Erythroblast (primary cell): ENCODE data around the gene GPC2.
"Not testable (repeated sequence)": the region's sequence is repeated elsewhere in the genome, so short reads cannot be mapped to it uniquely, and the experiment has no call there.

Experiments
- DNase-seq, 2 experiments: peaks; one replicate each; lab custom pipeline; 2025; lab: John Stamatoyannopoulos, UW
- GATA1 ChIP-seq: IDR thresholded peaks from 2 replicates; pipeline ENCODE4 v1.6.1; 2011; ENCODE audit warnings: low read depth, mild to moderate bottlenecking, control low read depth, low read length, moderate library complexity
- POLR2A ChIP-seq: IDR thresholded peaks from 2 replicates; pipeline ENCODE4 v1.6.1; 2011; ENCODE audit warnings: mild to moderate bottlenecking, low read length

GPC2 gene

GRCh38 chr7:100177045-100178001 is at the start of gene GPC2, which contains the start of gene STAG3:
Gene GPC2 (minus strand): TSS chr7:100177381. CDS start chr7:100177199, 182 bp downstream.
Gene STAG3 (plus strand): TSS chr7:100177918. CDS start chr7:100180557, 2,639 bp downstream.
- no peak for TF ChIP-seq POLR2A
- no peak for TF ChIP-seq GATA1
- peak; percentile 95 to 96 for DNase-seq

GRCh38 chr7:100224891-100225290 is 47.7 kb upstream of the GPC2 start:
- DNase-seq, result not testable (repeated sequence)

- DNase-seq, result not testable (repeated sequence)
These were observed 46.3 kb upstream of the GPC2 start for GRCh38 chr7:100223376-100223927.

GRCh38 chr7:100222445-100223132 is 45.4 kb upstream of the GPC2 start:
- TF ChIP-seq GATA1 (no peak), POLR2A (no peak)

GRCh38 chr7:100221767-100222444 is 44.7 kb upstream of the GPC2 start:
- no peak for DNase-seq
- TF ChIP-seq POLR2A, result no peak
- TF ChIP-seq GATA1, result no peak

More at GRCh38 chr7:100222445-100223132, 45.4 kb upstream of the GPC2 start:
- DNase-seq, result no peak

GRCh38 chr7:100221231-100221718 is 44.1 kb upstream of the GPC2 start:
- TF ChIP-seq POLR2A, result no peak
- TF ChIP-seq GATA1, result no peak
- no peak for DNase-seq

- no peak for DNase-seq
- TF ChIP-seq POLR2A (no peak), GATA1 (no peak)
These were observed 43.5 kb upstream of the GPC2 start for GRCh38 chr7:100220586-100221230.

- DNase-seq, result not testable (repeated sequence)
These were observed 42.8 kb upstream of the GPC2 start, which contains the start of gene PVRIG for GRCh38 chr7:100219801-100220585. Gene PVRIG (plus strand): TSS chr7:100219949. CDS start chr7:100219971, 22 bp downstream.

- TF ChIP-seq GATA1 (no peak), POLR2A (no peak)
- DNase-seq, result no peak
These were observed 42.1 kb upstream of the GPC2 start for GRCh38 chr7:100219271-100219737.

- peak; percentile 56 to 79 for DNase-seq
These were observed 40.8 kb upstream of the GPC2 start for GRCh38 chr7:100217934-100218333.

GRCh38 chr7:100215895-100216294 is 38.7 kb upstream of the GPC2 start:
- TF ChIP-seq GATA1 (no peak), POLR2A (no peak)
- DNase-seq, result no peak

- DNase-seq, result not testable (repeated sequence)
These were observed 37.2 kb upstream of the GPC2 start for GRCh38 chr7:100214356-100214755.
